Tibial artery (tissue), 4 donors: ENCODE results near the gene CASQ1.
A peak's percentile ranks its signal among the peaks of the same experiment; 100 is the strongest.

ENCODE experiments used
- DNase-seq, 2 donors: peaks; one replicate each; pipeline ENCODE4 v3.0.0-alpha.2; 2019
- H3K27ac ChIP-seq, 2 donors: fragments of 200-600 bp; sonication (generic) in 1 of 2; 1 replicate in 1 of 2; 2 replicates in 1 of 2; pipeline ENCODE4 v1.5.1; 2018 to 2019; ENCODE audit warnings: mild to moderate bottlenecking in 1 of 2
- H3K27me3 ChIP-seq, 2 donors: fragments of 200-600 bp; sonication (generic) in 1 of 2; one replicate each; pipeline versions ENCODE4 v1.5.1 to v1.6.0; 2016 to 2019
- H3K36me3 ChIP-seq, 3 donors: fragments of 200-600 bp; sonication (generic) in 2 of 3; one replicate each; pipeline ENCODE4 v1.5.1; 2016 to 2019; ENCODE audit warnings: mild to moderate bottlenecking in 2 of 3
- H3K4me1 ChIP-seq, 4 donors: fragments of 200-600 bp; sonication (generic) in 2 of 4; 1 replicate in 3 of 4; 2 replicates in 1 of 4; pipeline ENCODE4 v1.5.1; 2016 to 2019
- H3K4me3 ChIP-seq, 2 donors: fragments of 200-600 bp; sonication (generic) in 1 of 2; 1 replicate in 1 of 2; 2 replicates in 1 of 2; pipeline ENCODE4 v1.5.1; 2018 to 2019; ENCODE audit warnings: mild to moderate bottlenecking in 2 of 2
- H3K9me3 ChIP-seq, 3 donors: fragments of 200-600 bp; sonication (generic) in 1 of 3; one replicate each; pipeline ENCODE4 v1.5.1; 2016 to 2019
- CTCF ChIP-seq, 2 experiments: fragments of 200-600 bp in 1 of 2; fragments of 450-650 bp in 1 of 2; IDR thresholded peaks; one replicate each; pipeline ENCODE4 v1.5.1; 2017 to 2019; ENCODE audit warnings: antibody characterized with exemption in 2 of 2, mild to moderate bottlenecking in 1 of 2, moderate library complexity in 1 of 2
- intact Hi-C: fragments of 100-400 bp; cut with DNase I; formaldehyde crosslinking; loops from one replicate; pipeline ENCODE4 v1.15.0; 2023; ENCODE audit warnings: low total_unique reads

CASQ1 gene

GRCh38 chr1:160149233-160149632 is 41.1 kb upstream of the CASQ1 start:
- Histone ChIP-seq H3K4me3 (no peak overlapping the region), H3K4me1 (peaks cover 0 to 43% (median 6%) of the 10 kb centered on the region in 4 donors), H3K36me3 (no peaks in the 10 kb centered on the region), H3K9me3 (no peaks in the 10 kb centered on the region), H3K27me3 (no peaks in the 10 kb centered on the region), H3K27ac (peak overlapping the region; percentile 76 to 79)
- no peak for DNase-seq
- intact Hi-C loops, result no loop called here
- no peak for TF ChIP-seq CTCF (IDR thresholded peaks at IDR 0.05)

- no peak overlapping the region for H3K4me3 ChIP-seq
- TF ChIP-seq CTCF (IDR thresholded peaks at IDR 0.05), result no peak
- H3K27ac ChIP-seq, result peak overlapping the region; percentile 76 to 79
- no peak for DNase-seq
- no peaks in the 10 kb centered on the region for H3K9me3 ChIP-seq
- peaks cover 0 to 43% (median 6%) of the 10 kb centered on the region in 4 donors for H3K4me1 ChIP-seq
- no peaks in the 10 kb centered on the region for H3K36me3 ChIP-seq
- no peaks in the 10 kb centered on the region for H3K27me3 ChIP-seq
- intact Hi-C loops, result no loop called here
Measured at GRCh38 chr1:160149716-160150115, 40.7 kb upstream of the CASQ1 start.

GRCh38 chr1:160151303-160151702 is 39.1 kb upstream of the CASQ1 start, which contains the start of gene ATP1A4:
ATP1A4 (plus strand) TSS chr1:160151603; CDS start chr1:160152041, 438 bp downstream.
- Histone ChIP-seq H3K9me3 (no peaks in the 10 kb centered on the region), H3K36me3 (no peaks in the 10 kb centered on the region), H3K4me1 (peaks cover 0 to 43% (median 6%) of the 10 kb centered on the region in 4 donors), H3K27me3 (no peaks in the 10 kb centered on the region), H3K27ac (peak within 1 kb of the TSS; percentile 76 to 79), H3K4me3 (no peak within 1 kb of the TSS)
- DNase-seq, result no peak
- TF ChIP-seq CTCF (IDR thresholded peaks at IDR 0.05), result no peak
- intact Hi-C loops, result no loop called here

- H3K4me3 ChIP-seq, result no peak overlapping the region
- no peak for DNase-seq
- H3K36me3 ChIP-seq, result no peaks in the 10 kb centered on the region
- no peaks in the 10 kb centered on the region for H3K9me3 ChIP-seq
- intact Hi-C loops, result no loop called here
- H3K27me3 ChIP-seq, result no peaks in the 10 kb centered on the region
- TF ChIP-seq CTCF (IDR thresholded peaks at IDR 0.05), result no peak
- H3K27ac ChIP-seq, result no peak overlapping the region
- peaks cover 0 to 16% (median 2%) of the 10 kb centered on the region in 4 donors for H3K4me1 ChIP-seq
Measured at GRCh38 chr1:160154790-160155189, 35.6 kb upstream of the CASQ1 start.

GRCh38 chr1:160156361-160156760 is 34.0 kb upstream of the CASQ1 start:
- no peak overlapping the region for H3K4me3 ChIP-seq
- intact Hi-C loops, result no loop called here

More at GRCh38 chr1:160156361-160156760, 34.0 kb upstream of the CASQ1 start:
- no peaks in the 10 kb centered on the region for H3K36me3 ChIP-seq
- H3K4me1 ChIP-seq, result peaks cover 0 to 7% (median 0%) of the 10 kb centered on the region in 4 donors
- H3K27ac ChIP-seq, result no peak overlapping the region
- DNase-seq, result no peak
- no peak for TF ChIP-seq CTCF (IDR thresholded peaks at IDR 0.05)
- no peaks in the 10 kb centered on the region for H3K27me3 ChIP-seq
- no peaks in the 10 kb centered on the region for H3K9me3 ChIP-seq
